ENCODE data around the gene NWD2. TPM values are rescaled to one million over a fixed set of nuclear protein-coding genes. Genes with fewer than 3 reads are reported as not detected.

The NWD2 gene
- total RNA-seq, 2 experiments from 2014 or later: not detected

- Mint-ChIP-seq H3K36me3 (ENCODE audit: low read depth) (no peaks in the 10 kb centered on the region), H3K27me3 (peaks cover 67% of the 10 kb centered on the region)
These were observed 201.5 kb downstream of the NWD2 start for GRCh38 chr4:37446016-37446415.

GRCh38 chr4:37447886-37448285, 203.3 kb downstream of the NWD2 start:
- TF ChIP-seq CTCF (IDR thresholded peaks at IDR 0.05): no peak
- Mint-ChIP-seq H3K4me3 (no peak overlapping the region), H3K36me3 (ENCODE audit: low read depth) (no peaks in the 10 kb centered on the region), H3K9me3 (no peaks in the 10 kb centered on the region), H3K27ac (no peak overlapping the region), H3K27me3 (peaks cover 66% of the 10 kb centered on the region), H3K4me1 (ENCODE audit: low read depth) (peaks cover 2% of the 10 kb centered on the region)
- Histone ChIP-seq H3K4me3 (ENCODE audit: low read length) (no peak overlapping the region), H3K27ac (ENCODE audit: low read depth in 1 of 2, low read length in 2 of 2) (no peak overlapping the region), H3K4me1 (ENCODE audit: insufficient read depth, low read length) (peaks cover 2% of the 10 kb centered on the region), H3K9me3 (ENCODE audit: control insufficient read depth in 1 of 2, insufficient read depth in 1 of 2, low read length in 2 of 2) (no peaks in the 10 kb centered on the region), H3K27me3 (ENCODE audit: control insufficient read depth in 1 of 2, insufficient read depth in 2 of 2, low read length in 2 of 2) (peaks cover 2 to 15% of the 10 kb centered on the region in 2 experiments), H3K36me3 (ENCODE audit: insufficient read depth, low read length) (no peaks in the 10 kb centered on the region)
- intact Hi-C loops (cut with DNase I, micrococcal nuclease): no loop called here
- POLR2A ChIA-PET: no interaction called here
- ATAC-seq (ENCODE audit: poor library complexity) (no peak), DNase-seq (no peak)
- CTCF ChIA-PET: no interaction called here

More at GRCh38 chr4:37446016-37446415, 201.5 kb downstream of the NWD2 start:
- no peak for TF ChIP-seq CTCF (IDR thresholded peaks at IDR 0.05)
- POLR2A ChIA-PET: no interaction called here
- Histone ChIP-seq H3K27ac (ENCODE audit: low read depth in 1 of 2, low read length in 2 of 2) (no peak overlapping the region), H3K27me3 (ENCODE audit: control insufficient read depth in 1 of 2, insufficient read depth in 2 of 2, low read length in 2 of 2) (peaks cover 0 to 4% of the 10 kb centered on the region in 2 experiments), H3K9me3 (ENCODE audit: control insufficient read depth in 1 of 2, insufficient read depth in 1 of 2, low read length in 2 of 2) (no peaks in the 10 kb centered on the region), H3K36me3 (ENCODE audit: insufficient read depth, low read length) (no peaks in the 10 kb centered on the region), H3K4me1 (ENCODE audit: insufficient read depth, low read length) (no peaks in the 10 kb centered on the region), H3K4me3 (ENCODE audit: low read length) (no peak overlapping the region)
- Mint-ChIP-seq H3K9me3 (no peaks in the 10 kb centered on the region), H3K4me1 (ENCODE audit: low read depth) (no peaks in the 10 kb centered on the region), H3K4me3 (no peak overlapping the region), H3K27ac (no peak overlapping the region)
- no peak for ATAC-seq (ENCODE audit: poor library complexity)
- intact Hi-C loops (cut with DNase I, micrococcal nuclease): no loop called here
- CTCF ChIA-PET: no interaction called here
- DNase-seq: no peak

GRCh38 chr4:37450309-37450708, 205.8 kb downstream of the NWD2 start:
- TF ChIP-seq CTCF (IDR thresholded peaks at IDR 0.05): no peak
- no peak overlapping the region for H3K27ac ChIP-seq (ENCODE audit: low read depth in 1 of 2, low read length in 2 of 2)
- intact Hi-C loops (cut with DNase I, micrococcal nuclease): loop anchor here (5.0 to 10.0 kb wide), 4 partner anchors 344 to 584 kb away; no protein-coding TSS in a partner anchor
- H3K4me1 ChIP-seq (ENCODE audit: insufficient read depth, low read length): peaks cover 16% of the 10 kb centered on the region
- no peak overlapping the region for H3K4me3 ChIP-seq (ENCODE audit: low read length)
- H3K27me3 Mint-ChIP-seq: peaks cover 69% of the 10 kb centered on the region
- ChIA-PET POLR2A (no interaction called here), CTCF (no interaction called here)
- DNase-seq (no peak), ATAC-seq (ENCODE audit: poor library complexity) (no peak)
- H3K4me3 Mint-ChIP-seq: no peak overlapping the region
- no peaks in the 10 kb centered on the region for H3K9me3 ChIP-seq (ENCODE audit: control insufficient read depth in 1 of 2, insufficient read depth in 1 of 2, low read length in 2 of 2)
- H3K27me3 ChIP-seq (ENCODE audit: control insufficient read depth in 1 of 2, insufficient read depth in 2 of 2, low read length in 2 of 2): peaks cover 20 to 35% of the 10 kb centered on the region in 2 experiments
- H3K36me3 ChIP-seq (ENCODE audit: insufficient read depth, low read length): no peaks in the 10 kb centered on the region
- no peak overlapping the region for H3K27ac Mint-ChIP-seq
- no peaks in the 10 kb centered on the region for H3K9me3 Mint-ChIP-seq
- H3K36me3 Mint-ChIP-seq (ENCODE audit: low read depth): no peaks in the 10 kb centered on the region
- H3K4me1 Mint-ChIP-seq (ENCODE audit: low read depth): peaks cover 16% of the 10 kb centered on the region

All from CD4-positive, alpha-beta T cell (primary cell).